Transverse colon (tissue), 4 donors: ENCODE measurements around the gene PGPEP1. TPM values are rescaled to one million over a fixed set of nuclear protein-coding genes. Genes with fewer than 3 reads are reported as not detected.

Experiments used
- DNase-seq: peaks from one replicate; pipeline ENCODE4 v3.0.0-alpha.2; 2019
- H3K27ac ChIP-seq, 4 donors: fragments of 200-600 bp; sonication (generic); 2 replicates each; pipeline ENCODE4 v1.5.1; 2016 to 2018; ENCODE audit warnings: inconsistent platforms in 4 of 4
- H3K27me3 ChIP-seq: fragments of 200-600 bp; sonication (generic); 2 replicates; pipeline ENCODE4 v1.5.1; 2017; ENCODE audit warnings: inconsistent platforms
- H3K36me3 ChIP-seq, 4 donors: fragments of 200-600 bp; sonication (generic); 2 replicates each; pipeline ENCODE4 v1.5.1; 2017 to 2019; ENCODE audit warnings: inconsistent platforms in 4 of 4
- H3K4me1 ChIP-seq, 4 donors: fragments of 200-600 bp; sonication (generic); 2 replicates each; pipeline ENCODE4 v1.5.1; 2017 to 2020; ENCODE audit warnings: inconsistent platforms in 4 of 4
- H3K4me3 ChIP-seq, 4 donors: fragments of 200-600 bp; sonication (generic); 1 replicate in 1 of 4; 2 replicates in 3 of 4; pipeline versions ENCODE4 v1.5.1 to v1.6.1; 2017 to 2019; ENCODE audit warnings: inconsistent platforms in 4 of 4
- H3K9me3 ChIP-seq, 2 donors: fragments of 200-600 bp; sonication (generic); 2 replicates each; pipeline ENCODE4 v1.5.1; 2017 to 2019; ENCODE audit warnings: inconsistent platforms in 2 of 2
- CTCF ChIP-seq, 5 experiments: fragments of 200-600 bp in 3 of 5; fragments of 450-650 bp in 2 of 5; sonication (generic) in 3 of 5; IDR thresholded peaks; 1 replicate in 2 of 5; 2 replicates in 3 of 5; pipeline ENCODE4 v1.5.1; 2016 to 2017; ENCODE audit warnings: antibody characterized with exemption in 5 of 5, inconsistent platforms in 3 of 5, mild to moderate bottlenecking in 2 of 5, moderate library complexity in 1 of 5
- EP300 ChIP-seq: sonication (generic); formaldehyde crosslinking; IDR thresholded peaks from one replicate; pipeline ENCODE4 v1.6.1; 2017; ENCODE audit warnings: antibody characterized with exemption, low read depth
- POLR2A ChIP-seq: fragments of 450-650 bp; IDR thresholded peaks from one replicate; pipeline ENCODE4 v1.6.1; 2016; ENCODE audit warnings: antibody characterized with exemption, mild to moderate bottlenecking, moderate library complexity
- POLR2AphosphoS5 ChIP-seq, 3 donors: sonication (generic); formaldehyde crosslinking; IDR thresholded peaks; one replicate each; pipeline ENCODE4 v1.6.1; 2016; ENCODE audit warnings: antibody characterized with exemption in 3 of 3
- WGBS, 2 donors: methylation state at CpG; one replicate each; pipeline ENCODE4 v1.1.5; 2018; ENCODE audit warnings: low coverage in 1 of 2; 5-methylcytosine and 5-hydroxymethylcytosine counted together
- in situ Hi-C, 4 donors: fragments of 200-750 bp; cut with MboI; loops; one replicate each; pipeline versions ENCODE4 v1.15.0 to v1.15.1; 2017; ENCODE audit warnings: low sequenced_read_pairs in 3 of 4, low pct_ligation_motif_present in 1 of 4, low pct_unique_long_range_greater_than_20kb in 1 of 4
- intact Hi-C: fragments of 100-400 bp; cut with DNase I; formaldehyde crosslinking; loops from one replicate; pipeline ENCODE4 v1.15.1; 2023; ENCODE audit warnings: low total_unique reads
- total RNA-seq, 4 donors: library from RNA; depleted of rRNA; stranded (reverse); fragments of >200 nt; gene quantifications; one replicate each; pipeline ENCODE4 v1.1.0, GENCODE V29; 2016

Gene PGPEP1
- total RNA-seq, 4 donors from 2014 or later, result 59.7 to 110 (median 73.0) TPM

- Histone ChIP-seq H3K27ac (peak overlapping the region; percentile 93 to 98 (median 96)), H3K36me3 (peaks cover 0 to 10% (median 0%) of the 10 kb centered on the region in 4 donors), H3K27me3 (no peaks in the 10 kb centered on the region), H3K4me3 (no peak overlapping the region), H3K9me3 (no peaks in the 10 kb centered on the region), H3K4me1 (peaks cover 24 to 77% (median 47%) of the 10 kb centered on the region in 4 donors)
- TF ChIP-seq POLR2AphosphoS5 (IDR thresholded peaks at IDR 0.05) (no peak), CTCF (IDR thresholded peaks at IDR 0.05) (no peak), POLR2A (no peak), EP300 (no peak)
- in situ Hi-C loops (no loop called here), intact Hi-C loops (no loop called here)
- WGBS, 2 donors, result 83 to 91% methylated on average over 7 to 24 of the region's 26 CpGs
- DNase-seq, result peak; percentile 44
Measured at GRCh38 chr19:18306209-18306887, 34.0 kb upstream of the PGPEP1 start.

DNA sequence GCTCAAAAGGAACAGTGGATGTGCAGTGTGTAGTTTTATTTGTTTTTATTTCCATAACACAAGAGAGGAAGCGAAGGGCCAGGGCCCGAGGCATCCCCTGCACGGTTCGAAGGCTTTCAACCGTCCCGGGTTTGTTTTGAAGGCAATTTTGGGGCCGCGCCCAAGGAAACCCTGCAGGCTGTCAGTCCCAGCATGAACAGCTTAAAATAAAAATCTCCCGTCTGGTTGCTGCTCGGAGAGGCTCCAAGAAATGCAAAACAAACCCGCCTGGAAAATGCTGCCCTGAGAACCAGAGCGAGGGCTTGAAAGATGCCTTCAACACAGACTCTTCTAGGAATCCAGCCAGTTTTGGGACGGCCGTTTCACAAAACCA lies 33.5 kb upstream of the PGPEP1 start:
- H3K4me3 ChIP-seq, result no peak overlapping the region
- no peak for DNase-seq
- 65% methylated on average over 14 of the region's 14 CpGs; no CpG with 5 or more reads in 1 of the 2 donors for WGBS, 2 donors
- peaks cover 22 to 77% (median 51%) of the 10 kb centered on the region in 4 donors for H3K4me1 ChIP-seq
- no peaks in the 10 kb centered on the region for H3K9me3 ChIP-seq
- peaks cover 0 to 10% (median 0%) of the 10 kb centered on the region in 4 donors for H3K36me3 ChIP-seq
- TF ChIP-seq EP300 (no peak), CTCF (IDR thresholded peaks at IDR 0.05) (no peak), POLR2A (no peak), POLR2AphosphoS5 (IDR thresholded peaks at IDR 0.05) (peak in 1 of 3 donors; percentile 3)
- H3K27me3 ChIP-seq, result no peaks in the 10 kb centered on the region
- in situ Hi-C loops (no loop called here), intact Hi-C loops (no loop called here)
- peak overlapping the region; percentile 93 to 98 (median 96) for H3K27ac ChIP-seq

GRCh38 chr19:18307271-18307681 lies 33.1 kb upstream of the PGPEP1 start:
- in situ Hi-C loops, result no loop called here

DNA sequence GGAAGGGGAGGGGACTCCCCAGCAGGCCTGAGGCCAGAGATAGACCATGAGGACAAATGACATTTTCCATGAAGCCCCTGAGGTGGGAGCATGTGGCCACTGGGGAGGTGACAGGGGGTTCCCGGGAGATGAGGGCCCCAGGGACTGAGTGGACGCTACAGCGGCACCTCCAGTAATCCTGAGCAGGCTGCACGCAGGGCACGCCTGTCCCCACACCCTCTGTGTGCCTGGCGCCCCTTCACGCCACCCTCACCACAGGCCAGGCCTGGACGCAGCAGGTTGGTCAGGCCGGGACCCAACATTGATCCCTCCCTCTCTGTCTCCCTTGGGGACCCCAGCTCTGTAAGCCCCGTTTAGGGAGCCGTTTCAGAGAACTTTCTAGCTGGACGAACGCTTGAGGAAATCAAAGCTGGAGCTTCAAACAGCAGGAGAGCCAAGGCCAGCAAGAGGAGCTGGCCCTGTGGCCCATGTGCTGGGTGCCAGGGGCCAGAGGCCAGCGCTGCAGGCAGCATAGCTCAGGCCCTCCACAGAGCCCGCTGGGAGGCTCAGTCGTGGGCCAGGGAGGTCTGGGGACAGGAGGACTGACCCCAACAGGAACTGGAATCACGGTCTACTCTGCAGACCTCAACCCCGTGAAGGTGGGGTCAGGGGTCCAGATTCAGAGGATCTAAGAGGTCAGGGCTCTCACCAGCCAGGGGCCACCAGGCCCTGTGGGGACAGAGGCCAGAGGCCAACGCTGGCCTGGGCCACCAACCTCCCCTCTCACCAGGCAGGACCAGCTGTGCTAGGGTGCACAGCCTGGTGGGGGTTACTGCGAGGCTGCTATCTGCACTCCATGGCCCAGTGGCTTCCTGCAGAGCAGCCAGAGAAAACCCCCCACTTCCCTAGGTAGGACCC lies 32.1 kb upstream of the PGPEP1 start:
- no peak overlapping the region for H3K4me3 ChIP-seq
- intact Hi-C loops, result no loop called here
- H3K27me3 ChIP-seq, result no peaks in the 10 kb centered on the region
- in situ Hi-C loops, result no loop called here
- peaks cover 0 to 14% (median 0%) of the 10 kb centered on the region in 4 donors for H3K36me3 ChIP-seq
- H3K27ac ChIP-seq, result peak overlapping the region; percentile 93 to 98 (median 96)
- no peaks in the 10 kb centered on the region for H3K9me3 ChIP-seq
- TF ChIP-seq CTCF (IDR thresholded peaks at IDR 0.05) (no peak), POLR2AphosphoS5 (IDR thresholded peaks at IDR 0.05) (no peak)
- peaks cover 17 to 77% (median 51%) of the 10 kb centered on the region in 4 donors for H3K4me1 ChIP-seq
- no peak for DNase-seq
- 73 to 88% methylated on average over 3 to 19 of the region's 20 CpGs for WGBS, 2 donors

More at GRCh38 chr19:18307271-18307681, 33.1 kb upstream of the PGPEP1 start:
- Histone ChIP-seq H3K27ac (peak overlapping the region; percentile 93 to 98 (median 96)), H3K9me3 (no peaks in the 10 kb centered on the region), H3K4me3 (no peak overlapping the region), H3K36me3 (peaks cover 0 to 10% (median 0%) of the 10 kb centered on the region in 4 donors), H3K4me1 (peaks cover 22 to 77% (median 55%) of the 10 kb centered on the region in 4 donors), H3K27me3 (no peaks in the 10 kb centered on the region)
- intact Hi-C loops, result no loop called here
- DNase-seq, result no peak
- no peak for TF ChIP-seq POLR2A
- TF ChIP-seq EP300, result no peak
- 77% methylated on average over 18 of the region's 19 CpGs; no CpG with 5 or more reads in 1 of the 2 donors for WGBS, 2 donors
